ENCODE results near the gene ZNF568.

ZNF568 gene

GRCh38 chr19:37007587-37008220 is 91.6 kb downstream of the ZNF568 start:
- peak; percentile 59 for DNase-seq

DNA sequence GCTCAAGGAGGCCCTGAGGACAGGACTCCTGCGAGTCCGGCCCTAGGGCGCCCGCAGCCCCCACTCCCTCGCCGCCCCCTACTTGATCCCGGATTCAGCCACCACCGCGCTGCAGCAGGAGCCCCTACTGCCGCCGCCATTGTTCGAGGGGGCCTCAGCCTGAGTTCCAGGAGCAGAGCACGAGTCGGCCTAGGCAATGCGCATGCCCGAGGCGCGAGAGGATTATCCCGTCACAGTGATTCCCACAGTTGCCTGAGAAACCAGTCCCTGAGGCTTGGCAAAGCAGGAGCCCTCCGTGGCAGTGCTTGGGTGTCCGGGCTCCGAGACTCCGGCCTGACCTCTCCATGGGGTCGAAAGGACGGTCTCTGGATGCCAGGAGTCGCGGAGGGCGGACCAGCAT is 93.7 kb downstream of the ZNF568 start:
- DNase-seq: no peak

- DNase-seq: no peak
Observed at GRCh38 chr19:37012093-37012745, 96.1 kb downstream of the ZNF568 start.

GRCh38 chr19:37014456-37014855 is 98.3 kb downstream of the ZNF568 start:
- no peak for DNase-seq

GRCh38 chr19:37045140-37045539 is 129.0 kb downstream of the ZNF568 start:
- no peak for DNase-seq

All from activated CD4-positive, CD25-positive, alpha-beta regulatory T cell treated with anti-CD3 and anti-CD28 coated beads, Interleukin-2, amount 50 U/mL, for 72 hours (primary cell).